ENCODE results near the gene ENAH. TPM values are rescaled to one million over a fixed set of nuclear protein-coding genes. Genes with fewer than 3 reads are reported as not detected.

Gene ENAH
- total RNA-seq, 1 experiment from 2014 or later: 100 TPM

DNA sequence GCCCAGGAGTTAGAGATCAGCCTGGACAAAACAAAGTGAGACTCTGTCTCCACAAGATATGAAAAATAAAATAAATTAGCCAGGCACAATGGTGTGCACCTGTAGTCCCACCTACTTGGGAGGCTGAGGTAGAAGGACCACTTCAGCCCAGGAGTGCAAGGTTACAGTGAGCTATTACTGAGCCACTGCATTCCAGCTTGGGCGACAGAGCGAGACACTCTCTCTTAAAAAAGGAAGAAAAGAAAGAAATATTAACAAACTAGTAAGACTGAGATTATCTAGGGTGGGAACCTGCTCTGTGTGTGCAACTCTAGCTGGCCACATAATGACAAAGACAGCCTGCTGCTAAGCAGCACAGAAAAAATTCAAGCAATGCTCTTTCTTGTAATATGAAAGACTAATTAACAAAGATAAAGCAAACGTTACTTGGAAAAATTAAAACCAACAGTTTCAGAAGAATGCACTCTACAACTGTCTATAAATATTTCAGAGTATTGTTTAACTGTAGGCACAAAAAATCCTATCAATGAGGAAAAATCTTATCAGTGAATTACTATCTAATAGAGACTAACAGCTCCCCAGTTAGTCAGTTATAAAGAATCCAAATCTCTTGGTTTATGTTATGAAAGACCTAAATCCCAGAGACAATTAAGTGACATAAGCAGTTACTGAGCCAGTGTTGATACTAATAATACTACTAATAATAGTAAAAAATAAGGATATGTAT, 74.5 kb downstream of the ENAH start:
- intact Hi-C loops (cut with micrococcal nuclease): loop anchor here (1.0 kb wide), 1 partner anchor 9 kb away; no protein-coding TSS in a partner anchor
- no peak overlapping the region for H3K9ac ChIP-seq (ENCODE audit: low read length)
- no peaks in the 10 kb centered on the region for H3K36me3 ChIP-seq (ENCODE audit: control insufficient read depth in 1 of 2, insufficient read depth in 2 of 2, low read length in 2 of 2)
- no peaks in the 10 kb centered on the region for H3K27me3 ChIP-seq (ENCODE audit: insufficient read depth, low read length)
- no peak overlapping the region for H3K4me3 ChIP-seq (replicated peaks in 1 of 2; ENCODE audit: low read depth in 1 of 2, low read length in 2 of 2)
- H3K9me2 ChIP-seq (ENCODE audit: insufficient read depth): no peaks in the 10 kb centered on the region
- BruUV-seq (replicated peaks): no TSS peak
- H3K4me1 ChIP-seq (ENCODE audit: control insufficient read depth in 1 of 2, insufficient read depth in 2 of 2, low read length in 2 of 2): peaks cover 0 to 3% of the 10 kb centered on the region in 2 experiments; a peak in 2 of 4 replicates
- no peak overlapping the region for H3K4me2 ChIP-seq (ENCODE audit: low read length)
- ChIA-PET CTCF (no interaction called here), RAD21 (ENCODE audit: low non-redundant PET in 1 of 2, low total read pairs in 2 of 2, uncharacterized antibody in 2 of 2, unreplicated experiment in 2 of 2) (no interaction called here), POLR2A (no interaction called here)
- DNase-seq (ENCODE audit: low read depth, low spot score) (no peak), ATAC-seq (no peak)
- peaks cover 74% of the 10 kb centered on the region for H3K79me2 ChIP-seq (ENCODE audit: insufficient read depth, low read length)
- no peak overlapping the region for H2AFZ ChIP-seq (ENCODE audit: low read depth, low read length, poor library complexity, severe bottlenecking)
- no peaks in the 10 kb centered on the region for H3K9me3 ChIP-seq (ENCODE audit: control insufficient read depth in 1 of 2, insufficient read depth in 1 of 2, low read depth in 1 of 2, low read length in 2 of 2)
- no peak overlapping the region for H3K27ac ChIP-seq (ENCODE audit: low read depth, low read length)
- H4K20me1 ChIP-seq (ENCODE audit: insufficient read depth): peaks cover 8% of the 10 kb centered on the region; the same call in 1 of the 2 replicates
- TF ChIP-seq SRF (IDR thresholded peaks at IDR 0.05; ENCODE audit: low read depth) (no peak), CBX3 (IDR thresholded peaks at IDR 0.05; ENCODE audit: low read depth) (no peak), ZNF274 (IDR thresholded peaks at IDR 0.05; ENCODE audit: low read depth, low read length) (no peak), EZH2phosphoT487 (IDR thresholded peaks at IDR 0.05; ENCODE audit: borderline replicate concordance) (no peak), EZH2 (IDR thresholded peaks at IDR 0.05) (no peak), EGR1 (IDR thresholded peaks at IDR 0.05; ENCODE audit: low read depth) (no peak), FOSL1 (IDR thresholded peaks at IDR 0.05; ENCODE audit: low read depth) (no peak), SP1 (IDR thresholded peaks at IDR 0.05; ENCODE audit: low read depth) (no peak), SIN3A (IDR thresholded peaks at IDR 0.05; ENCODE audit: low read depth) (no peak), TCF7L2 (IDR thresholded peaks at IDR 0.05; ENCODE audit: borderline replicate concordance, extremely low read depth, insufficient read depth, insufficient read length) (no peak), ZFX (IDR thresholded peaks at IDR 0.05) (no peak), ELF1 (IDR thresholded peaks at IDR 0.05; ENCODE audit: borderline replicate concordance, low read depth) (no peak), RAD21 (IDR thresholded peaks at IDR 0.05; ENCODE audit: low read depth) (no peak), POLR2A (IDR thresholded peaks at IDR 0.05; ENCODE audit: borderline replicate concordance, extremely low read depth, insufficient read depth, insufficient read length) (no peak), JUND (IDR thresholded peaks at IDR 0.05) (no peak), YY1 (IDR thresholded peaks at IDR 0.05; ENCODE audit: extremely low read depth, insufficient replicate concordance, low read depth, low read length) (no peak)
- TF ChIP-seq, protein P1, sequence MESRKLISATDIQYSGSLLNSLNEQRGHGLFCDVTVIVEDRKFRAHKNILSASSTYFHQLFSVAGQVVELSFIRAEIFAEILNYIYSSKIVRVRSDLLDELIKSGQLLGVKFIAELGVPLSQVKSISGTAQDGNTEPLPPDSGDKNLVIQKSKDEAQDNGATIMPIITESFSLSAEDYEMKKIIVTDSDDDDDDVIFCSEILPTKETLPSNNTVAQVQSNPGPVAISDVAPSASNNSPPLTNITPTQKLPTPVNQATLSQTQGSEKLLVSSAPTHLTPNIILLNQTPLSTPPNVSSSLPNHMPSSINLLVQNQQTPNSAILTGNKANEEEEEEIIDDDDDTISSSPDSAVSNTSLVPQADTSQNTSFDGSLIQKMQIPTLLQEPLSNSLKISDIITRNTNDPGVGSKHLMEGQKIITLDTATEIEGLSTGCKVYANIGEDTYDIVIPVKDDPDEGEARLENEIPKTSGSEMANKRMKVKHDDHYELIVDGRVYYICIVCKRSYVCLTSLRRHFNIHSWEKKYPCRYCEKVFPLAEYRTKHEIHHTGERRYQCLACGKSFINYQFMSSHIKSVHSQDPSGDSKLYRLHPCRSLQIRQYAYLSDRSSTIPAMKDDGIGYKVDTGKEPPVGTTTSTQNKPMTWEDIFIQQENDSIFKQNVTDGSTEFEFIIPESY (IDR thresholded peaks at IDR 0.05; ENCODE audit: extremely low read depth, insufficient replicate concordance, low read length): no peak
- TF ChIP-seq, protein P2, sequence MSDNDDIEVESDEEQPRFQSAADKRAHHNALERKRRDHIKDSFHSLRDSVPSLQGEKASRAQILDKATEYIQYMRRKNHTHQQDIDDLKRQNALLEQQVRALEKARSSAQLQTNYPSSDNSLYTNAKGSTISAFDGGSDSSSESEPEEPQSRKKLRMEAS (IDR thresholded peaks at IDR 0.05): no peak
- TF ChIP-seq, protein P3, sequence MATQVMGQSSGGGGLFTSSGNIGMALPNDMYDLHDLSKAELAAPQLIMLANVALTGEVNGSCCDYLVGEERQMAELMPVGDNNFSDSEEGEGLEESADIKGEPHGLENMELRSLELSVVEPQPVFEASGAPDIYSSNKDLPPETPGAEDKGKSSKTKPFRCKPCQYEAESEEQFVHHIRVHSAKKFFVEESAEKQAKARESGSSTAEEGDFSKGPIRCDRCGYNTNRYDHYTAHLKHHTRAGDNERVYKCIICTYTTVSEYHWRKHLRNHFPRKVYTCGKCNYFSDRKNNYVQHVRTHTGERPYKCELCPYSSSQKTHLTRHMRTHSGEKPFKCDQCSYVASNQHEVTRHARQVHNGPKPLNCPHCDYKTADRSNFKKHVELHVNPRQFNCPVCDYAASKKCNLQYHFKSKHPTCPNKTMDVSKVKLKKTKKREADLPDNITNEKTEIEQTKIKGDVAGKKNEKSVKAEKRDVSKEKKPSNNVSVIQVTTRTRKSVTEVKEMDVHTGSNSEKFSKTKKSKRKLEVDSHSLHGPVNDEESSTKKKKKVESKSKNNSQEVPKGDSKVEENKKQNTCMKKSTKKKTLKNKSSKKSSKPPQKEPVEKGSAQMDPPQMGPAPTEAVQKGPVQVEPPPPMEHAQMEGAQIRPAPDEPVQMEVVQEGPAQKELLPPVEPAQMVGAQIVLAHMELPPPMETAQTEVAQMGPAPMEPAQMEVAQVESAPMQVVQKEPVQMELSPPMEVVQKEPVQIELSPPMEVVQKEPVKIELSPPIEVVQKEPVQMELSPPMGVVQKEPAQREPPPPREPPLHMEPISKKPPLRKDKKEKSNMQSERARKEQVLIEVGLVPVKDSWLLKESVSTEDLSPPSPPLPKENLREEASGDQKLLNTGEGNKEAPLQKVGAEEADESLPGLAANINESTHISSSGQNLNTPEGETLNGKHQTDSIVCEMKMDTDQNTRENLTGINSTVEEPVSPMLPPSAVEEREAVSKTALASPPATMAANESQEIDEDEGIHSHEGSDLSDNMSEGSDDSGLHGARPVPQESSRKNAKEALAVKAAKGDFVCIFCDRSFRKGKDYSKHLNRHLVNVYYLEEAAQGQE (IDR thresholded peaks at IDR 0.05; ENCODE audit: low read depth): no peak
- TF ChIP-seq, protein P4, sequence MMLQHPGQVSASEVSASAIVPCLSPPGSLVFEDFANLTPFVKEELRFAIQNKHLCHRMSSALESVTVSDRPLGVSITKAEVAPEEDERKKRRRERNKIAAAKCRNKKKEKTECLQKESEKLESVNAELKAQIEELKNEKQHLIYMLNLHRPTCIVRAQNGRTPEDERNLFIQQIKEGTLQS (IDR thresholded peaks at IDR 0.05): no peak
